Mucosa of gallbladder (tissue), 1 donor: ENCODE data around the gene TNFAIP1. TPM values are rescaled to one million over a fixed set of nuclear protein-coding genes. Genes with fewer than 3 reads are reported as not detected.
"Not testable (repeated sequence)": the region's sequence is repeated elsewhere in the genome, so short reads cannot be mapped to it uniquely, and the experiment has no call there.

Source experiments
- DNase-seq: peaks from one replicate; pipeline ENCODE4 v3.0.0-alpha.2; 2020; ENCODE audit warnings: low spot score
- total RNA-seq: library from RNA; stranded (reverse); gene quantifications from one replicate; pipeline ENCODE4 v1.2.1, GENCODE V29; 2021
- donor health status: DM: no; HTN: no; CAD: no.

The TNFAIP1 gene, protein sequence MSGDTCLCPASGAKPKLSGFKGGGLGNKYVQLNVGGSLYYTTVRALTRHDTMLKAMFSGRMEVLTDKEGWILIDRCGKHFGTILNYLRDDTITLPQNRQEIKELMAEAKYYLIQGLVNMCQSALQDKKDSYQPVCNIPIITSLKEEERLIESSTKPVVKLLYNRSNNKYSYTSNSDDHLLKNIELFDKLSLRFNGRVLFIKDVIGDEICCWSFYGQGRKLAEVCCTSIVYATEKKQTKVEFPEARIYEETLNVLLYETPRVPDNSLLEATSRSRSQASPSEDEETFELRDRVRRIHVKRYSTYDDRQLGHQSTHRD
- 60.2 TPM for total RNA-seq

DNA sequence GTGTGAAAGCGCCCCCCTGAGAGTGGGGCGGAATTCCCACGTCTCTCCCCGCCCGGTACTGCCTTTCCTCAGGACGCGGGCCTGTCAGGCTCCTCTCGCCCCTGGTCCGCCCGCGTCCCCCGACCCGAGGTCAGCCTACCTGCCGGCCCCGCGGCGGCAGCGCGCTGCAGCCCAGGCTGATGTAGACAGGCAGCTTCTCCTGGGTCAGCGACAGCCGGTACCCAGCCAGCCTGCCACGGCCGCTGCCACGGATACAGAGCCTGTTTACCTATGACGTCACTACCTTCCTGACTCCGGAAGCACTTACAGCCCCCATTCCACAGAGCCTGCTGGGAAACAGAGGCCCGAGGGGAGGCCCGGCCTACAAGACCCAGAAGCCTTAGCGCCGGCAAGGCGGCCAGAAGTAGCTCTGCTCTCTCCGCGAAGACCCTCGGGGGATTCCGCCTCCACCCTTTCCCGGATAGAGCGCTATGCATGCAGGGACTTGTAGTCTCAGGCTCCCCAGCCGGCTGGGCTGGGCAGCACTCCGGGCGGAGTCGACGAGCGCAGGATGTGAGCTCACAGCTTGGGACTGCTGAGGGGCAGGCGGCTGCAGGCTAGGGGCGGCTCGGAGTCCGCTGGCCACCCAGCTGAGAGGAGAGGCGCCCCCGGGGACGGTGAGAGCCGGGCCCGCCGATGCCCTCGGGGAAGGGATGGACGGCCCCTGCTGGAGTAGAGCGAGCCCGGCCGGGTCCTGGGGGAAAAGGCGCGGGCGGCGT is at the start of gene TNFAIP1, which contains the start of gene IFT20:
Gene TNFAIP1, plus strand, starts transcription at position 561 of the 758 bp plus-strand sequence. CDS start 3,761 bp downstream, outside the sequence.
Gene IFT20, minus strand, starts transcription at position 272 of the 758 bp plus-strand sequence. CDS start 3,487 bp downstream, outside the sequence.
- peak; percentile 99 for DNase-seq

DNA sequence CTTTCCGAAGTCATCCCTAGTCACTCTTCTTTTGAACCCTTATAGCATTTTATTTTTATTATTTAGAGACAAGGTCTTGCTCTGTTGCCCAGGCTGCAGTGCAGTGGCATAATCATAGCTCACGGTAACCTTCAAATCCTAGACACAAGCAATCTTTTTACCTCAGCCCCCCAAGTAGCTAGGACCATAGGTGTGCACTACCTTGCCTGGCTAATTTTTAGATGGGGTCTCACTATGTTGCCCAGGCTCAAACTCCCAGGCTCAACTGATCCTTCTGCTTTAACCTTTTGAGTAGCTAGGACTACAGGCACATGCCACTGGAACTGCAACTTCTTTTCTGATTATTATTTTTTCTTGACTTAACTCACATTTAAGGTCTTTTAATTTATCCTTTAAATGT is 49.6 kb upstream of the TNFAIP1 start:
- DNase-seq = no peak

DNA sequence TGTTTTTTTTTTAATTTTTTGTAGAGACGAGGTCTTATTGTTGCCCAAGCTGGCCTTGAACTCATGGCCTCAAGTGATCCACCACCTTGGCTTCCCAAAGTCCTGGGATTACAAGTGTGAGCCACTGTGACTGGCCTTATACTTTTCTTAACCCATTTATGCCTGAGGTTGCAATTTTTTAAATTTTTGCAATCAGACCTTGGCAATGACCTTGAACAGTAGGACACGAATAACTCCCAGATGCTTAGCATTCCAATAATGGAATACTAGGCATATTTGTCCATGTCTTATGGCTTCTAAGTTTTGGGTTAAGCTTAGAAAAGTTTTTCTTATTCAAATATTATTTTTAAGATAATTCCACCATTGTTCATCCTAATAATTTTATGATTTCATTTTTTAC is 44.9 kb upstream of the TNFAIP1 start:
- DNase-seq = no peak

DNA sequence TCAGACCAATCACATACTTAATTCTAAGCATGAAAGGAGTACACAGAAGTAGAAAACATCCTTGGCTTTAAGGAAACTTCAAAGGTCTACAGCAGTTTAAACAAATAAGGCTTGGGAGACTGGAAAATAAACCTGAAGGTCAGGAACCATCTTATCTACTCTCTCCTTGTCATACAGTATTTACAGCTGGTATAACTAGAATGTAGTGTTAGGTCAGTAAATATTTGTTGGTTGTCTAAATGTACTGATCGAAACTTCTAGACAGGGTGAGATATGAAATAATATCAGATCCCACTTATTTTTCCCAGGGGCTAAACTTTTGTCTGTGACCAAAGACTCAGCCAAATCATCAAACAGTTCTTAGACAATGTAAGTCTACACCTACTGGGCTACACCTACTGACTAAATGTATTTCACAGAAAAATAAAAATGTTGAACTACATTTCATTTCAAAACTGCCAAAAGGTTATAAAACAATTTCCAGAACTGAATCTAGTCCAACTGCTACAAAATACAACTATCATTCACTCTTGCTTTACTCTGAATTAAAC is 43.7 kb upstream of the TNFAIP1 start:
- no peak for DNase-seq

GRCh38 chr17:28292878-28293277 is 42.7 kb upstream of the TNFAIP1 start:
- not testable (repeated sequence) for DNase-seq

- DNase-seq = no peak
Observed at GRCh38 chr17:28293994-28294393, 41.6 kb upstream of the TNFAIP1 start.

DNA sequence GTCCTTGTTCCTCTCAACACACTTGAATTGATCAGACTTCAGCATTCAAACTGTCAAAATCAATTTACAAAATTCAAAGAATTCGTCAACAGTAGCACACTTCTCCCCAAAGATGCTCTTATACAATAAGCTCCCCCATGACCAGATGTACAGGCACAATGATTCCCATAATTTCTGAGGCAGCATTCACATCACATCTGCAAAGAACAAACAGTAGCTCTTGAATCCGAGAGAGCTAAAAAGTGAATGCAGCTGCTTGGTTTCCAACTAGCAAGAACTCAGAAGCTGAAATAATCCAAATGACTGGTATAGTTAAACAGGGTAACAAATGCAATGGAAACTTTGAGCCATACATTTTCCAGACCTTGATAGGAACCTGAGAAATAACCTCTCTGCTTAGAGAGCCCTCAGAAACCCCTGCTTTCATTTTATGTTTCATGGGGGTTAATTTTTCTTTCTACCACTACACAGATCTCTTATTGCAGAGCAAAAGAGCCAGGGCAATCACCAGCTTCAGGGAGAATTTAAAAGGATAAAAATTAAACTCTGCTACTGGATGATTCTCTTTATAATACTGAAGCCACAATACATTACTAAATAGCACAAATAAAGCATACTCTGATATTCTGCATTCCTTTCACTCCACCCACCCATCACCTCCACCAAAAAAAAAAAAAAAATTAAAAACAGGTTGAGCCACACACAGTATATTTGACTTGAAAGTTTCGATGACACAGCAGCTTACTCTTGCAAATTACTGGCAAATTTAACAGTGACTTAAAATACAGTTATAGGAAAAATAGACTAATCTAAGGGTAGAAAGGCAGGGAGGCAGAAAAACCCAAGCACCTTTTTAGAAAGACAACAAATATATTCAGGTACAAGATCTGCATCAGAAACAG is 39.6 kb upstream of the TNFAIP1 start:
- no peak for DNase-seq

- no peak for DNase-seq
Observed at GRCh38 chr17:28298449-28298848, 37.1 kb upstream of the TNFAIP1 start.

GRCh38 chr17:28306954-28307401 is 28.6 kb upstream of the TNFAIP1 start:
- DNase-seq = no peak

- DNase-seq = no peak
Observed at GRCh38 chr17:28313841-28314240, 21.7 kb upstream of the TNFAIP1 start.

- DNase-seq = no peak
Observed at GRCh38 chr17:28315846-28316705, 19.5 kb upstream of the TNFAIP1 start.

DNA sequence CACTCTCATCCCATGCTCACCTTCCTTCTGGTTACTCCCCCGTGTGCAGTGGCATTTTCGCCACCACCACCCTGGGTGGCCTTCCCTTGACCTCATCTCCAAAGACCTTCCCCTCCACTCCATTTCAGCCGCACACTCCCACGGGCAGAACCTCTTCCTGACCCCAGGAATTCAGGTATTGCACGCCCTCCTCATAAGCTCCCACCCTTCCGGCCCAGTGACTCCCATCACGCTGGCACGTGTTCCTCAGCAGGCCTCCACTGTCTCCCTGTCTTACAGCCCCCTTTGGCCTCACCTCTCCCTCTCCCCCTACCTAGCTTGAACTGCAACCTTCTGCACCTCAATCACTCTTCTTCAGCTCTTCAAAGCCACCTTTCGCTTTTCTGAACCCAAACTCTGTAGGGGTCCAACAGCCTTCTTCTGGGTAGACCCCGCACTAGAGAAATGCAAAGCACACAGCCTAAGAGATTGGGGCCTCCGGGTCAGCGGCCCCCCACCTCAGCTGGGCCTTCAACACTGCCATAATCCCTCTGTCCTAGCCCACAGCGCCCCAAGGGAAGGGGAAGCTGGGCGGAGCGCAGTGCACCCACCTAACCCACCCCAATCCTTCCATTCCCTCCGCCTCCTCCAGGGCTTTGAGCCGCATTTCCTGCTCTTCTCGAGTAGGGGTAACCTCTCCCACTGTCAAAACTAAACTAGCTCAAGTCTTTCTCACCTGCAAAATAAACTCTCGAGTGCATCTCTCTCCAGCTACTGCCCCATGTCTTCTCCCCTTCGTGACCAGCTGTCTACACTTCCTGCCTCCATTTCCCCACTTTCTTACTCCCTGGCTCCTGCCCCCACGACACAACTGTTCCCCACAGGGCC is 18.2 kb upstream of the TNFAIP1 start:
- DNase-seq = no peak

DNA sequence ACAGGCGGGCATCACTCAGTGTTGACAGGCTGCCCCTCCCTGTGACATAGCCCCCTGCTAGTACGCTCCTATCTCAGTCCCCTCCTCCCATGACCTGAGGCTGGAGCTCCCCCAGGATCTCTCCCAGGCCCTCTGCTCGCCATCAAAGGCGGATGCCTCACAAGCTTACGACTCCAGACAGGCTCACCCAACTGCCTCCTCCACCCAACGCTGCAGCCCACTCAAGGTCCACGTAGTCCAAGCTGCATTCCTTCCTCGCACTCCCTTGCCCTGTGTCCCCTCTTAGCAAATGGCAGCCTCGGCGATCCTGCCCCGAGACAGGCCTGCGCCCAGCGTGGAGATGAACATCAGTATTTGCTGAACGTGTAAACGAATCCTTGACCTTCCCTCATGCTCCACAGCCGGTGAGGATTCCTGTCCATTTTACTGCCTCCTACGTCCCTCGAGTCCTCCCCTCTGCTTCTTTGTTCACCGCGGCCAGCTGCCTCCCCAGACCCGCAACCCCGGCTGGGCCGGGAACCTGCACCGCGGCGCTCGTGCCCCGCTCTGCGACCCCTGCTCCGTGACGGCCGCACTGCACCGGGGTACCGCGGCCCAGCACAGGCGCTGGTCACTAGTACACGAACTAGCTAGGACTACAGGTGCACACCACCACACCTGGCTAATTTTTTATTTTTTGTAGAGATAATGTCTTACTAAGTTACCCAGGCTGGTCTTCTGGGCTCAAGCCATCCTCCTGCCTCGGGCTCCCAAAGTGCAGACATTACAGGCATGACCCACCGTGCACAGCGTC is 17.4 kb upstream of the TNFAIP1 start:
- DNase-seq = no peak

DNA sequence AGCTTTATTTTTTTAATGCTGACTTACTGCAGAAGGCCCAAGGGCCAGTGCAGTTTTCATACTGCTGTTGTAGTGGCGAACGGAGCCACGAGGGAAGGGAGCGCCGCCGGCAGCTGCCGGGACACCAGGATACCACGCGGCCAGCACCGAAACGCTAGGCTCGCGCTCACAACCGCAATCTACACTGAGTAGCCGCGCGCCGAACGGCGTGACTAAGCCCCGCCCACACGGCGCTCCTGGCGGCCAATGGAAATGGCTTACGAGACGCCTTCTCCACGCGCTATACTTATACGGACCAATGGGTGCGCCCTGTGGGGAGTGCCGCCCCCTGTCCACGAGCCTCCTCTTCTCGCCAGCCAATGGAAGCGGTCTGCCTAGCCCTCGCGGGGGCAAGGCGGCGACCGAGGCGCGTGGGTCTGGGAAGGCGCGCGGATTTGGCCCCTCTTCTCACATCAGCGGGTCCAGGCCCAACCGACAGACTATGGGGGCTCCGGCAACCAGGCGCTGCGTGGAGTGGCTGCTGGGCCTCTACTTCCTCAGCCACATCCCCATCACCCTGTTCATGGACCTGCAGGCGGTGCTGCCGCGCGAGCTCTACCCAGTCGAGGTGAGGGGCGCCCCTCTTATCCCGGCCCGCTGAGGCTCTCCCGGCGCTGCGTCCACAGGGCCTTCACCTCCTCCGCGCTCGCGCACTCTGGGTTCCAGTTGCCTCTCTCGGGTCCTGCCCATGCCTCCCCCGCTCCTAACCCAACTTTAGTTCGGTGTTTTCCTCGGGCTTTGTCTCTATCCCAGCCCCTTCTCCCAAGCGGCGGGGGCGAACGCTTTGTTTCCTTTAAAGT is 16.6 kb upstream of the TNFAIP1 start, which contains the start of gene TMEM97:
Gene TMEM97, plus strand, starts transcription at position 442 of the 839 bp plus-strand sequence. Its CDS starts 40 bp downstream, at position 482.
- DNase-seq = peak; percentile 97

DNA sequence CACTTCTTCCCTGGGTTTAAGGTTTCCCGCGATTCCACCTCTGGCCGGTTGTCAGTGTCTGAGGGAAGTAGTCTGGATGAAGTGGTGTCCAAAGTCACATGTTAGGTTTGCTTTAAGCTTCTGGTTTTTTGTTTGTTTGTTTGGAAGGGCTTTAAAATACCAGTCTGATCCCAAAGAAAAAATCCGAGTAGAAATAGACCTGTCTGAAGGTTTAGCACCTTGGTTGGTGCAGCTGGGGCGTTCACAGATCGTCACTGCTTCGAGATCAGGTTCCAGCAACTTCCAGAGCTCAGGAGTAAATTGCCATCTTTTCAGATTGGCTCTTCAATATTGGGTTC is 16.0 kb upstream of the TNFAIP1 start:
- no peak for DNase-seq

DNA sequence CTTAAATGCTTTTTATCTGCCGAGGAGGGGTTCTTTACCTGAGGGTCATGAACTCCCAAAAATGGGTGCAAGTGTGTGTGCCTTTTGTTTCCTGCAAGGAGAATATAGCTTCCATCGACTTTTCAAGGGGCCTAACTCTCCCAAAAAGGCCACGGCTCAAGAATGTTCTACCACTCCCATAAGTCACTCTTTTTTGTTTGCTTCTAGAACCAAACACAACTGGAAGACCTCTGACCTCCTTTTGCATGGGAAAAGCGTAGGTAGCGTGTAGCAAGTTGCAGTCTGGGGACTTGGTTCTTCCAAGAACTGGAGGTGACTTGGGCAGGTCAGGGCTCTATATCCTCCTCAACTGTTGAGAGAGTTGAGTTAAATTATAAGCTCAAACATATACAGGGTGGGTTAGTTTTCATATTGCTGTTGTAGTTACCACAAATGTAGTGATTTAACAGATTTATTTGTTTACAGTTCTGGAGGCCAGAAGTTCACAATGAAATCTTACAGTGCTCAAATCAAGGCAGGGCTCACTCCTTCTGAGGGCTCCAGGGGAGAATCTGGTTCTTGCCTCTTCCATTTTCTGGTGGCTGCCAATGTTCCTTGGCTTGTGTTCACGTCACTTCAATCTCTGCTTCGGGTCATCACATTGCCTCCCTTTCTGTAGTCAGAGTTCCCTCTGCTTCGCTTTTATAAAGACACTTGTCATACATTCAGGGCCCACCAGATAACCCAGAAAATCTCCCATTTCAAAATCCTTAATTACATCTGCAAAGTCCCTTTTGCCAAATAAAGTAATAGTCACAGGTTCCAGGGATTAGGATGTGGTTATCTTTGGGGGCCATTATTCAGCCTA is 15.1 kb upstream of the TNFAIP1 start:
- no peak for DNase-seq

GRCh38 chr17:28324267-28324745 is 11.3 kb upstream of the TNFAIP1 start:
- DNase-seq = peak; percentile 38
